ENCODE measurements around the gene TRABD2B. TPM values are rescaled to one million over a fixed set of nuclear protein-coding genes. Genes with fewer than 3 reads are reported as not detected.

The TRABD2B gene
- total RNA-seq, 1 donor from 2014 or later, result 0.92 TPM

DNA sequence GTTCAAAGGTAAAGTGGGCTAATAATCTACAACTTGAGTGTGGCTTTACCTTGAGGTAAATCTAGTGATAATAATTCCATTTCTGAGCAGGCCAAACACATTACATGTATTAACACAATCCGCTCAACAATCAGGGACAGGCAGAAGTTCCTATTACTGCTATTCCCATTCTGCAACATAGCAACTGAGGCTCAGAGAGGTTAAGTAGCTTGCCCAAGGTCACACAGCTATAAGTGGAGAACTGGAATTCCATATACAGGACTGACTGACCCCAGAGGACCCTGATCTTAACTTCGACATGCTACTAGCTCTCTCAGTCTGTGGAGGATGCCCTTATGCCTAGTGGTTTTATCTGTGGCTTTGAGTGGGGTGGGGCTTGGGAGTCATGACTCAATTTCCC, 110.1 kb downstream of the TRABD2B start:
- H3K27me3 ChIP-seq (ENCODE audit: control insufficient read depth, insufficient read depth, low read length), result no peaks in the 10 kb centered on the region

DNA sequence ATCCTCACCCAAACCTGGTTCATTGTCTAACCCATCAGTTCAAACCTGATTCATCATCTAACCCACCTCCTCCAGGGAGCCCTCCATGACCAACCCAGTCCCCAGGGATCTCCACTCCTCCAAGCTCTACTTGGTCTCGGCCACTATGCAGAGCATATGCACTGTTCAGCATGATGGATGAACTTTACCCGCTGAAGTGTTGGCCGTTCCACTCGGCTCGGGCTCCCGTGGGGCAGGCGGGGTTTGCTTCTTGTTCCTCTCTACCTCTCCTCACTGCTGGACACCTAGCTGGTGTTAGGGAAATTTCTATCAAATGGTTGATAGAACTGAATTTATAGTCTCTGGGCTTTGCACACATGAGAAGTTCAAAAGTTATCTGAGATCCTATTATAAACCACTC, 111.0 kb downstream of the TRABD2B start:
- no peak for DNase-seq (ENCODE audit: low read depth)
- TF ChIP-seq CTCF (IDR thresholded peaks at IDR 0.05; ENCODE audit: insufficient read depth, low read length, poor library complexity, severe bottlenecking), result no peak
- H3K36me3 ChIP-seq (ENCODE audit: control insufficient read depth, insufficient read depth, low read length), result no peaks in the 10 kb centered on the region
- H3K27me3 ChIP-seq (ENCODE audit: control insufficient read depth, insufficient read depth, low read length), result no peaks in the 10 kb centered on the region
- H3K4me3 ChIP-seq (ENCODE audit: low read depth, low read length), result no peak overlapping the region

More for the DNA sequence above, 110.1 kb downstream of the TRABD2B start:
- Histone ChIP-seq H3K36me3 (ENCODE audit: control insufficient read depth, insufficient read depth, low read length) (no peaks in the 10 kb centered on the region), H3K4me3 (ENCODE audit: low read depth, low read length) (no peak overlapping the region)
- TF ChIP-seq CTCF (IDR thresholded peaks at IDR 0.05; ENCODE audit: insufficient read depth, low read length, poor library complexity, severe bottlenecking), result no peak
- no peak for DNase-seq (ENCODE audit: low read depth)

GRCh38 chr1:47885062-47885830, 111.9 kb downstream of the TRABD2B start:
- Histone ChIP-seq H3K36me3 (ENCODE audit: control insufficient read depth, insufficient read depth, low read length) (no peaks in the 10 kb centered on the region), H3K27me3 (ENCODE audit: control insufficient read depth, insufficient read depth, low read length) (no peaks in the 10 kb centered on the region), H3K4me3 (ENCODE audit: low read depth, low read length) (no peak overlapping the region)
- DNase-seq (ENCODE audit: low read depth), result no peak
- TF ChIP-seq CTCF (IDR thresholded peaks at IDR 0.05; ENCODE audit: insufficient read depth, low read length, poor library complexity, severe bottlenecking), result no peak

GRCh38 chr1:47883963-47884362, 113.2 kb downstream of the TRABD2B start:
- H3K36me3 ChIP-seq (ENCODE audit: control insufficient read depth, insufficient read depth, low read length), result no peaks in the 10 kb centered on the region
- H3K27me3 ChIP-seq (ENCODE audit: control insufficient read depth, insufficient read depth, low read length), result no peaks in the 10 kb centered on the region
- DNase-seq (ENCODE audit: low read depth), result no peak
- H3K4me3 ChIP-seq (ENCODE audit: low read depth, low read length), result no peak overlapping the region
- TF ChIP-seq CTCF (IDR thresholded peaks at IDR 0.05; ENCODE audit: insufficient read depth, low read length, poor library complexity, severe bottlenecking), result no peak

- no peak for DNase-seq (ENCODE audit: low read depth)
- Histone ChIP-seq H3K27me3 (ENCODE audit: control insufficient read depth, insufficient read depth, low read length) (no peaks in the 10 kb centered on the region), H3K36me3 (ENCODE audit: control insufficient read depth, insufficient read depth, low read length) (no peaks in the 10 kb centered on the region), H3K4me3 (ENCODE audit: low read depth, low read length) (no peak overlapping the region)
- TF ChIP-seq CTCF (IDR thresholded peaks at IDR 0.05; ENCODE audit: insufficient read depth, low read length, poor library complexity, severe bottlenecking), result no peak
Measured at GRCh38 chr1:47881505-47882442, 115.4 kb downstream of the TRABD2B start.

Measured in kidney epithelial cell (primary cell).